ENCODE data around the gene SYT17.

The SYT17 gene

DNA sequence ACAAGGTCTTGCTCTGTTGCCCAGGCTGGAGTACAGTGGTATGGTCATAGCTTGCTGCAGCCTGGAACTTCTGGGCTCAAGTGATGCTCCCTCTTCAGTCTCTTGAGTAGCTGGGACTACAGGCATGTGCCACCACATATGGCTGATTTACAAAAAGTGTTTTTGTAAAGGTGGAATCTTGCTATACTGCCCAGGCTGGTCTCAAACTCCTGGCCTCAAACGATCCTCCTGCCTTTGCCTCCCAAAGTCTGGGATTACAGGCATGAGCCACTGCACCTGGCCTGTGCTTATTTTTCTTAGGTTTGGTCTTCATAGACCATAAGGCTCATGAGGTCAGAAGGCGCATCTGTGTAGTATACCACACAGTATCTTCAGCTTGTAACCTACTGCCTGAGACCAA, 122.8 kb downstream of the SYT17 start:
- Mint-ChIP-seq H3K27me3 (peaks cover 30% of the 10 kb centered on the region), H3K9me3 (peaks cover 5% of the 10 kb centered on the region), H3K36me3 (ENCODE audit: low read depth) (peaks cover 3% of the 10 kb centered on the region), H3K4me3 (no peak overlapping the region), H3K27ac (no peak overlapping the region), H3K4me1 (ENCODE audit: low read depth) (peaks cover 37% of the 10 kb centered on the region)
- no peak for DNase-seq

DNA sequence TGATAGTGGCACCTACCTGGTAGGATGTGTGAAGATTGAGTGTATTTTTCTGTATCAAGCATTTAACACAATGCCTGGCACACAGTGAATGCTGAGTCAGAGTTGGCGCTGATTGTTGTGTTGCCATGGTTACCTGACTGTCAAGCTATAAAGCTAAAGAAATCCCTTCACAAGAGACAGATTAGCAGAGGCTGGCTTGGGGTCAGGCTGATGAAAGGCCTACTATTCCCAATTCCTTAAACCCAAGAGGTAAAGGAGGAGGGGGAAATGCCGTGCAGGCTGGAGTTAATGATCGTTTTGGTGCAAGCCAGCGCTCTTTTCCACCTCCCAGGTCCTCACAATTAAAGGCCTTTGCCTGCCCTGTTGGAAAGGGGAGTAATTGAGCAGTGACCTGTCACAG, 123.4 kb downstream of the SYT17 start:
- Mint-ChIP-seq H3K4me1 (ENCODE audit: low read depth) (peaks cover 38% of the 10 kb centered on the region), H3K9me3 (peaks cover 6% of the 10 kb centered on the region), H3K27ac (no peak overlapping the region), H3K27me3 (peaks cover 30% of the 10 kb centered on the region), H3K4me3 (no peak overlapping the region), H3K36me3 (ENCODE audit: low read depth) (peaks cover 3% of the 10 kb centered on the region)
- DNase-seq = no peak

DNA sequence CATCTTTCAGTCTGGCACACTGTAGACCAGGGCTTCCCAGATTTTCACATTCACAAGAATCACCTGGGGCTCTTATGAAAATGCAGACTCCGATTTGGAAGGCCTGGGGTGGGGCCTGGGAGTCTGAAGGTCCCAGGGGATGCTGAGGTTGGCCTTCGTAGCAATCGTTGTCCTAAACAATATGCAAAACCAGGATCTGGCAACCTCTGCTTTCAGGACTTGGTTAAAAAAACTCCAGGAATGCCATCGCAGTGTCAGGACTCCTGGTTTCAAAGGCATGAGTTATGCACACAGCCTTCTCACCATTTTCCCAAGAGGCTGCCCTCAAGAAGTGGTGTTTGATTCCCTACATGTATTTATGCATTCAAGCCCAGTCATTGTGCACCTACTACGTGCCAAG, 124.1 kb downstream of the SYT17 start:
- Mint-ChIP-seq H3K36me3 (ENCODE audit: low read depth) (peaks cover 3% of the 10 kb centered on the region), H3K4me3 (no peak overlapping the region), H3K4me1 (ENCODE audit: low read depth) (peaks cover 41% of the 10 kb centered on the region), H3K27me3 (peaks cover 35% of the 10 kb centered on the region), H3K27ac (no peak overlapping the region), H3K9me3 (peaks cover 8% of the 10 kb centered on the region)
- DNase-seq = no peak

GRCh38 chr16:19294156-19294649, 126.2 kb downstream of the SYT17 start:
- H3K4me3 Mint-ChIP-seq = no peak overlapping the region
- peak; percentile 50 for DNase-seq

GRCh38 chr16:19295393-19295792, 127.4 kb downstream of the SYT17 start:
- DNase-seq = no peak
- peaks cover 8% of the 10 kb centered on the region for H3K9me3 Mint-ChIP-seq
- no peak overlapping the region for H3K4me3 Mint-ChIP-seq
- H3K27ac Mint-ChIP-seq = peak overlapping the region; percentile 66
- H3K27me3 Mint-ChIP-seq = peaks cover 19% of the 10 kb centered on the region
- peaks cover 39% of the 10 kb centered on the region for H3K4me1 Mint-ChIP-seq (ENCODE audit: low read depth)
- peaks cover 3% of the 10 kb centered on the region for H3K36me3 Mint-ChIP-seq (ENCODE audit: low read depth)

More at GRCh38 chr16:19294156-19294649, 126.2 kb downstream of the SYT17 start:
- H3K9me3 Mint-ChIP-seq = peaks cover 8% of the 10 kb centered on the region
- peaks cover 26% of the 10 kb centered on the region for H3K27me3 Mint-ChIP-seq
- peaks cover 3% of the 10 kb centered on the region for H3K36me3 Mint-ChIP-seq (ENCODE audit: low read depth)
- peak overlapping the region; percentile 66 for H3K27ac Mint-ChIP-seq
- H3K4me1 Mint-ChIP-seq (ENCODE audit: low read depth) = peaks cover 41% of the 10 kb centered on the region

- peaks cover 3% of the 10 kb centered on the region for H3K36me3 Mint-ChIP-seq (ENCODE audit: low read depth)
- no peak overlapping the region for H3K27ac Mint-ChIP-seq
- H3K4me1 Mint-ChIP-seq (ENCODE audit: low read depth) = peaks cover 34% of the 10 kb centered on the region
- no peak overlapping the region for H3K4me3 Mint-ChIP-seq
- H3K27me3 Mint-ChIP-seq = peaks cover 16% of the 10 kb centered on the region
- H3K9me3 Mint-ChIP-seq = peaks cover 8% of the 10 kb centered on the region
- no peak for DNase-seq
Observed at GRCh38 chr16:19297454-19297853, 129.4 kb downstream of the SYT17 start.

DNA sequence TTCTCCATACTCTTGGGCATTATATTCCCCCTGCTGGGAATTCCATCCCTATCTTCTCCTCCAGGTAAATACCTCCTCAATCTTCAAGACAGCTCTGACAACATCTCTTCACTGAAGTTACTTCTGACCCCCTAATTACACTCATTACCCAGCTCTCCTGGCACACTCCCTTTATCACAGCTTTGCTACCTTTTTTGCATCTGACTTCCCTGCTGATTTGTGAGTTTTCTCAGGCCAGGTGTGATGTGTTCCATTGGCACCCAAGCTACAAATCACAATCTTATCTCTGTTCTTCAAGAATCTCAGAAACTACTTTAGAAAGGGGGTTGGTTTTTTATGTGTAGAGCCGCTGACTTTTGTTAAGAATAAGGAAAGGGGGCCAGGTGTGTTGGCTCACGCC, 131.5 kb downstream of the SYT17 start:
- no peak overlapping the region for H3K27ac Mint-ChIP-seq
- peaks cover 16% of the 10 kb centered on the region for H3K4me1 Mint-ChIP-seq (ENCODE audit: low read depth)
- peaks cover 11% of the 10 kb centered on the region for H3K27me3 Mint-ChIP-seq
- no peak for DNase-seq
- H3K4me3 Mint-ChIP-seq = no peak overlapping the region
- H3K36me3 Mint-ChIP-seq (ENCODE audit: low read depth) = peaks cover 2% of the 10 kb centered on the region
- peaks cover 5% of the 10 kb centered on the region for H3K9me3 Mint-ChIP-seq

DNA sequence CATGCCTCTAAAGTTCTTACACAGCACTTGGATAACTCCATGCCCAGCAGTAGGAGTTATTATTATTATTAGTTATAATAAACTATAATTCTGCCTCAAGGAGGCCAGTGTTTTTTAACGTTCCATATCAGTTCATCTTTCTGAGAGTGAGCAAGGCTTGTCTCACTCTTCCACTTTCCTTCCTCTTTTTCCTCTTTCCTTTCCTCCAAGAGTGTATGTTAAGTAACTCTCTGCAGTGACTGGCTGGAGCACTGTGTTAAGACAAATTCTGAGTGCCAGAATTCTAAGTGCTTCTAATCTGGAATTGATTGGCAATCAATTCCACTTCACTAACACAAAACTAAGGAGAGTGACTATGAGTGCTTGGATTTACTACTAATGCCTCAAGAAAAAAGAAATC, 133.9 kb downstream of the SYT17 start:
- H3K9me3 Mint-ChIP-seq = no peaks in the 10 kb centered on the region
- peaks cover 14% of the 10 kb centered on the region for H3K27me3 Mint-ChIP-seq
- no peak for DNase-seq
- no peak overlapping the region for H3K4me3 Mint-ChIP-seq
- no peaks in the 10 kb centered on the region for H3K36me3 Mint-ChIP-seq (ENCODE audit: low read depth)
- no peak overlapping the region for H3K27ac Mint-ChIP-seq
- no peaks in the 10 kb centered on the region for H3K4me1 Mint-ChIP-seq (ENCODE audit: low read depth)

- H3K27ac Mint-ChIP-seq = no peak overlapping the region
- H3K36me3 Mint-ChIP-seq (ENCODE audit: low read depth) = no peaks in the 10 kb centered on the region
- H3K4me3 Mint-ChIP-seq = no peak overlapping the region
Observed at GRCh38 chr16:19304750-19305149, 136.7 kb downstream of the SYT17 start.

DNA sequence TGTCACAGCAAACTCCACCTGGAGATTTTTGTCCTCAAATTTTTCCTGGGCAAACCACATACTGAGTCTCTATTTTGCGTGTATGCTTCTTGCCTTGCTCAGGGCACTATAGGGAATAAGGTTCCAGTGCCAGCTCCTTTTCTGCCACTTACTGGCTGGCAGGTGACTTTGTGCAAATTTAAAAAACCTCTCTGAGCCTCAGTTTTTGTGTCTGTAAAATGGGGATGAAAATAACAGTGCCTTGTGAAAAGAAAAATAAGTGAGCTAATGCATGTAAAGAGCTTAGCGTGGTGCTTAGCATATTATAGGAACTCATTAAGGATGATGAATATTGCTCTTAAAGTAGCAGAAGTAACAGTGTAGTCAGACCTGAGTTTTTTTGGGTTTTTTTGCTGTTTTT, 137.4 kb downstream of the SYT17 start:
- H3K4me1 Mint-ChIP-seq (ENCODE audit: low read depth) = no peaks in the 10 kb centered on the region

More at GRCh38 chr16:19304750-19305149, 136.7 kb downstream of the SYT17 start:
- no peak for DNase-seq
- Mint-ChIP-seq H3K9me3 (no peaks in the 10 kb centered on the region), H3K4me1 (ENCODE audit: low read depth) (no peaks in the 10 kb centered on the region), H3K27me3 (peaks cover 14% of the 10 kb centered on the region)

DNA sequence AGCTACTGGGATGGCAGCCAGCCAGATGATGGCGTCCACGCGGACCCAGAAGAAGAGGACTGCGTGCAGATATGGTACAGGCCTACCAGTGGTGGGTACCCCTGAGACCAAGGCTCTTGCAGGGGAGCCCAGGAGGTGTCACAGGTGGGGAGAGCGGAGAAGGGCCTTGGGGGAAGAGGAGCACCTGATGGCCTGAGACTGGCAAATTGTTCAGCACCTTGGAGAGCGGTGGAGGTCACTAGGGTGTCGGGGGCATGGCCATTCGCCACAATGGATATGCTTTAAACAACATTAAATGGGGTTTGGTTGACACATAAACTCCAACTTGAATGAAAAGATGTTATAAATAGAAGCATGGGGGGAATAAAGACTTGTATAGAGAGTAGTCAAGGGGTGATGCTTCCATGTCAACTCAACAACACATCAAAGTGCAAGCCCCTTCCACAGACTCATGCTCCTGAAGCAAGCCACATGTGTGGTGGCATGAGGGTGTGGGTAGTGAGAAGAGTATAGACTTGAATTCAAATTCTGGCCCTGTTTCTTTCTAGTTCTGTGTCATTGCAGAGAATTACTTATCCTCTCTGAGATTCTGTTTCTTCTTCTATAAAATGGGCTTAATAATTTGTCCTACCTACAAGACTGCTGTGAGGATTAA, 139.7 kb downstream of the SYT17 start:
- H3K36me3 Mint-ChIP-seq (ENCODE audit: low read depth) = no peaks in the 10 kb centered on the region
- no peak overlapping the region for H3K27ac Mint-ChIP-seq
- no peaks in the 10 kb centered on the region for H3K4me1 Mint-ChIP-seq (ENCODE audit: low read depth)
- peaks cover 10% of the 10 kb centered on the region for H3K27me3 Mint-ChIP-seq
- H3K4me3 Mint-ChIP-seq = no peak overlapping the region
- DNase-seq = no peak
- H3K9me3 Mint-ChIP-seq = no peaks in the 10 kb centered on the region

More for the DNA sequence above, 137.4 kb downstream of the SYT17 start:
- Mint-ChIP-seq H3K4me3 (no peak overlapping the region), H3K9me3 (no peaks in the 10 kb centered on the region), H3K27ac (no peak overlapping the region), H3K36me3 (ENCODE audit: low read depth) (no peaks in the 10 kb centered on the region), H3K27me3 (peaks cover 13% of the 10 kb centered on the region)
- DNase-seq = no peak

DNA sequence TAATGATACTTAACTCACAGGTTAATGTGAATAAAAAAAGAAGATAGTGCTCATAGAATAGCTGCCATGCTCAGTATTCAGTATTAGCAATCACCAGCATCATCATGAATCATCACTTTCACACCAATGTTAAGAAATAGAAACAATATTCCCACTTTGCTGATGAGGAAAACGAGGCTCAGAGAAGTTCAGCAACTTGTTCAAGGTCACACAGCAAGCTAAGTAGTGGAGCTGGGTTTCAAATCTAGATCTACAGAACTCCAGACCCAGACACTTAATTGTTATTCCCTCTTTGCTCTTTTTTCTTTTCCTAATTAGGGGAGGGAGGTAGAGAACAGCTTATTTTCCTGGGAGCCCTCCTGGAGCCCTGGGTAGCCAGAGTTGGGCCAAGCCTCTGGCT, 140.4 kb downstream of the SYT17 start:
- Mint-ChIP-seq H3K4me1 (ENCODE audit: low read depth) (no peaks in the 10 kb centered on the region), H3K4me3 (no peak overlapping the region), H3K36me3 (ENCODE audit: low read depth) (no peaks in the 10 kb centered on the region), H3K27ac (no peak overlapping the region), H3K27me3 (peaks cover 10% of the 10 kb centered on the region), H3K9me3 (no peaks in the 10 kb centered on the region)
- no peak for DNase-seq

- no peaks in the 10 kb centered on the region for H3K4me1 Mint-ChIP-seq (ENCODE audit: low read depth)
- no peak overlapping the region for H3K4me3 Mint-ChIP-seq
- no peak for DNase-seq
- peaks cover 8% of the 10 kb centered on the region for H3K27me3 Mint-ChIP-seq
- no peaks in the 10 kb centered on the region for H3K36me3 Mint-ChIP-seq (ENCODE audit: low read depth)
- no peak overlapping the region for H3K27ac Mint-ChIP-seq
- H3K9me3 Mint-ChIP-seq = no peaks in the 10 kb centered on the region
Observed at GRCh38 chr16:19309178-19309577, 141.1 kb downstream of the SYT17 start.

GRCh38 chr16:19314718-19315425, 146.8 kb downstream of the SYT17 start:
- peaks cover 6% of the 10 kb centered on the region for H3K27me3 Mint-ChIP-seq
- H3K36me3 Mint-ChIP-seq (ENCODE audit: low read depth) = no peaks in the 10 kb centered on the region
- no peak for DNase-seq
- no peak overlapping the region for H3K27ac Mint-ChIP-seq
- no peaks in the 10 kb centered on the region for H3K9me3 Mint-ChIP-seq
- H3K4me1 Mint-ChIP-seq (ENCODE audit: low read depth) = no peaks in the 10 kb centered on the region
- H3K4me3 Mint-ChIP-seq = no peak overlapping the region

DNA sequence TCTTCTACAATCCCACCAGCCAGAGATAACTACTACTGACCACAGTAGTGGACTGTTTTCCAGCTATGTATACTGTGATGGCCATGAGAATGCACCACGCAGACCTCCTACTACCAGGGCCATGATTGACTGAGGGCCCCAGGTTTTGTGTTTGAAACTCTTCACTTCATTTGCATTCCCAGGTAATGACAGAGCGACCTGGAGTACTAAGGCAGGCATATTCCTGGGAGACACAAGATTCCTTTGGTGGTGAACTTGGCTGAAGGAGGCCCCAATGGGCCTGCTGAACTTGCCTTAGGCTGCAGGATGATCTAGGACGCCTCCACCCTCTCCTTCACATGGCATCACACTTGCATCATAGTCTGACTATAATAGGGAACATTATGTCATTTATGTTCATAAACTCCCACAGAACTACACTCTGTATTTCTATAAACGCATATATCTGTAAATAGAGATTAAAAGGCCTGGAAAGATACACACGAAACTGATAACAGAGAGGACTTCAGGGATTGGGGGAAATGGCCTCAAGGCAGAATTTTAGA, 147.9 kb downstream of the SYT17 start:
- H3K27ac Mint-ChIP-seq = no peak overlapping the region
- no peak for DNase-seq
- no peaks in the 10 kb centered on the region for H3K36me3 Mint-ChIP-seq (ENCODE audit: low read depth)
- no peaks in the 10 kb centered on the region for H3K9me3 Mint-ChIP-seq
- no peaks in the 10 kb centered on the region for H3K4me1 Mint-ChIP-seq (ENCODE audit: low read depth)
- peaks cover 6% of the 10 kb centered on the region for H3K27me3 Mint-ChIP-seq
- H3K4me3 Mint-ChIP-seq = no peak overlapping the region
